Endothelial cell (in vitro differentiated cells): ENCODE results near the gene COX19. TPM values are rescaled to one million over a fixed set of nuclear protein-coding genes. Genes with fewer than 3 reads are reported as not detected.

Experiments
- DNase-seq: peaks from one replicate; pipeline ENCODE4 v3.0.0; 2021; ENCODE audit warnings: low spot score
- H3K27ac Mint-ChIP-seq: one replicate; pipeline ENCODE4 v1.8.0; 2021; ENCODE audit warnings: mixed read lengths, inconsistent platforms; ENCODE audit not compliant: unreplicated experiment
- H3K27me3 Mint-ChIP-seq: one replicate; pipeline ENCODE4 v1.8.0; 2021; ENCODE audit warnings: mild to moderate bottlenecking, moderate library complexity, mixed read lengths, inconsistent platforms; ENCODE audit not compliant: unreplicated experiment
- H3K36me3 Mint-ChIP-seq: one replicate; pipeline ENCODE4 v1.8.0; 2021; ENCODE audit warnings: mild to moderate bottlenecking, low read depth, mixed read lengths, inconsistent platforms; ENCODE audit not compliant: unreplicated experiment
- H3K4me1 Mint-ChIP-seq: one replicate; pipeline ENCODE4 v1.8.0; 2021; ENCODE audit warnings: mild to moderate bottlenecking, mixed read lengths, inconsistent platforms; ENCODE audit not compliant: unreplicated experiment
- H3K4me3 Mint-ChIP-seq: one replicate; pipeline ENCODE4 v1.8.0; 2021; ENCODE audit warnings: mild to moderate bottlenecking, mixed read lengths, inconsistent platforms; ENCODE audit not compliant: unreplicated experiment
- H3K9me3 Mint-ChIP-seq: one replicate; pipeline ENCODE4 v1.8.0; 2021; ENCODE audit warnings: mixed read lengths, inconsistent platforms; ENCODE audit not compliant: unreplicated experiment
- total RNA-seq: library from RNA; stranded (reverse); fragmentation: NEBNext Ultra II Directional; extraction: Animal tissue kit (Norgen Biotek cat#: 25700); gene quantifications from one replicate; pipeline ENCODE4 v1.2.1, GENCODE V29; 2021; ENCODE audit not compliant: unreplicated experiment
- TF ChIP-seq, protein P1 (sequence below): fragments of 200-600 bp; sonication (generic); IDR thresholded peaks from one replicate; pipeline ENCODE4 v1.5.0; 2021; ENCODE audit warnings: antibody characterized with exemption; ENCODE audit not compliant: unreplicated experiment

COX19 gene
- total RNA-seq, 1 donor from 2014 or later: 10.2 TPM

DNA sequence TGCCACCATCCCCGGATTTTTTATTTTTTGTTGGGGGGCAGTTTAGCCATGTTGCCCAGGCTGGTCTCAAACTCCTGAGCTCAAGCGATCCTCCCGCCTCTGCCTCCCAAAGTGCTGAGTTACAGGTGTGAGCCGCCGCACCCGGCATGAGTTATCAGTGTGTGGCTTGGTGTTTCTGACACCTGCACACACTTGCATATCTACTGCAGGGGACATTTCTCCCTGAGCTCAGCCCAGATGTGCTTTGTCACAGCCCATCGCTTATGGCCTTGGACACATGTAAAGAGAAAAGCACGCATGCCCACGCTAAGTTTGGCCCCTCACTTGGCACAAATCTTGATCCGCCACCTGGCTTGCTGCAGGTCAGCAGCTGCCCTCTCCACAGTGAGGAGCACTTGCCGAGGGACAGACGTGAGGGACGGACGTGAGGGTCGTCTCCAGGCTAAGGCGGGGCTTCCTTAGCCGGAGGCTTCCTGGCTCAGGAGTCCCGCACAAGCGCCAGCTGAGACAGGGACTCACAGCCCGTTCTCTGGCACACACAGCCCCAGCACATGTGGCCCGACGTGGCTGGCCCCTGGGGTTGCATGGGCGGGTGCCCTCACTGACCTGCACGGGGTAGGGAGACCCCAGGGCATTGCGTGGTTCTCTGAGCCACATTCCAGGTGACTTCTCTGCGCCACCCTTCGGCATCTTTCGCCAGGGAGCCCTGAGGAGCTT lies 19.4 kb upstream of the COX19 start:
- peaks cover under 1% of the 10 kb centered on the region for H3K4me1 Mint-ChIP-seq
- H3K4me3 Mint-ChIP-seq: no peak overlapping the region
- peaks cover 5% of the 10 kb centered on the region for H3K27me3 Mint-ChIP-seq
- DNase-seq: no peak
- H3K27ac Mint-ChIP-seq: peak overlapping the region; percentile 42
- peaks cover 5% of the 10 kb centered on the region for H3K36me3 Mint-ChIP-seq
- TF ChIP-seq, protein P1, sequence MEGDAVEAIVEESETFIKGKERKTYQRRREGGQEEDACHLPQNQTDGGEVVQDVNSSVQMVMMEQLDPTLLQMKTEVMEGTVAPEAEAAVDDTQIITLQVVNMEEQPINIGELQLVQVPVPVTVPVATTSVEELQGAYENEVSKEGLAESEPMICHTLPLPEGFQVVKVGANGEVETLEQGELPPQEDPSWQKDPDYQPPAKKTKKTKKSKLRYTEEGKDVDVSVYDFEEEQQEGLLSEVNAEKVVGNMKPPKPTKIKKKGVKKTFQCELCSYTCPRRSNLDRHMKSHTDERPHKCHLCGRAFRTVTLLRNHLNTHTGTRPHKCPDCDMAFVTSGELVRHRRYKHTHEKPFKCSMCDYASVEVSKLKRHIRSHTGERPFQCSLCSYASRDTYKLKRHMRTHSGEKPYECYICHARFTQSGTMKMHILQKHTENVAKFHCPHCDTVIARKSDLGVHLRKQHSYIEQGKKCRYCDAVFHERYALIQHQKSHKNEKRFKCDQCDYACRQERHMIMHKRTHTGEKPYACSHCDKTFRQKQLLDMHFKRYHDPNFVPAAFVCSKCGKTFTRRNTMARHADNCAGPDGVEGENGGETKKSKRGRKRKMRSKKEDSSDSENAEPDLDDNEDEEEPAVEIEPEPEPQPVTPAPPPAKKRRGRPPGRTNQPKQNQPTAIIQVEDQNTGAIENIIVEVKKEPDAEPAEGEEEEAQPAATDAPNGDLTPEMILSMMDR: no peak
- no peaks in the 10 kb centered on the region for H3K9me3 Mint-ChIP-seq

DNA sequence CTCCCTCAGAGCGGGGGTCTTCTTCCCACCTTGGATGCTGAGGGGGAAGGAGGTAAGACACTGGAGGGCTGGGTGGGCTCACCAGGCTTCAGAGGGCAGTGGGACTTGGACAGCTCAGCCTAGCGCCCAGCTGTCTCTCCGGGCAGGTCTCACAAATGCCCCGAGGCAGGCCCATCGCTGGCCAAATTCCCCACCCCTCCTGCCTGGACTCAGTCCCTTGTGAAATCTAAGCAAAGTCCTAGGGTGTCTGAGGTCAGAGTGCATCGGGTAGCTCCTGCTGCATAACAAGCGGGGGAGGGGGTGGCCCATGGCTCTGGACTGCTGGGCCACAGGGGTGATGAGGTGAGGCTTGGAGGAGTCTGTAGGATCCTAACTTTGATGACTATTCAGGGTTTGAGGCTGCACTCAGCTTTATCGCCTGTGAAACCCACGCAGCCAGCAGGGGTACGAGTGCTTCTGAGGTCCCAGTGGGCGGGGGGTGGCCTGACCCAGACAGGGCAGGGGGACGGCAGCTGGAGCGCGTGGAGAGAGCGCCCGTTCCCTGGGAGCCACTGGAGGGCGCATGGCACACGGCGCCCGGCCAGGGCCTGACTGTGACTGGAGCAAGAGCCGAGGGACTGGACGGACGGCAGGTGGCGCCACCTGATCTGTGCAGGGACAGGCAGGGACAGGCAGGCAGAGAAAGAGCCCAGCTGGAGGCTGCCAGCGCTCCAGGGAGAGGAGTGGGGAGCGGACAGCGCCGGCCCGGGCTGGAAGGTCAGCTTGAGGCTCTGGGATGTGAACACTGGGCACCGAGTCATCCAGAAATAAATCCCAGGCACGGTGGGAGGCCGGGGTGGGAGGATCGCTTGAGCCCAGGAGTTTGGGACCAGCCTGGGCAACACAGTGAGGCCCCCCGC lies 17.6 kb upstream of the COX19 start:
- TF ChIP-seq, protein P1: peak; percentile 98
- Mint-ChIP-seq H3K27ac (no peak overlapping the region), H3K4me3 (no peak overlapping the region), H3K36me3 (peaks cover 2% of the 10 kb centered on the region), H3K4me1 (peaks cover 2% of the 10 kb centered on the region), H3K9me3 (no peaks in the 10 kb centered on the region), H3K27me3 (peaks cover 8% of the 10 kb centered on the region)
- peak; percentile 100 for DNase-seq

DNA sequence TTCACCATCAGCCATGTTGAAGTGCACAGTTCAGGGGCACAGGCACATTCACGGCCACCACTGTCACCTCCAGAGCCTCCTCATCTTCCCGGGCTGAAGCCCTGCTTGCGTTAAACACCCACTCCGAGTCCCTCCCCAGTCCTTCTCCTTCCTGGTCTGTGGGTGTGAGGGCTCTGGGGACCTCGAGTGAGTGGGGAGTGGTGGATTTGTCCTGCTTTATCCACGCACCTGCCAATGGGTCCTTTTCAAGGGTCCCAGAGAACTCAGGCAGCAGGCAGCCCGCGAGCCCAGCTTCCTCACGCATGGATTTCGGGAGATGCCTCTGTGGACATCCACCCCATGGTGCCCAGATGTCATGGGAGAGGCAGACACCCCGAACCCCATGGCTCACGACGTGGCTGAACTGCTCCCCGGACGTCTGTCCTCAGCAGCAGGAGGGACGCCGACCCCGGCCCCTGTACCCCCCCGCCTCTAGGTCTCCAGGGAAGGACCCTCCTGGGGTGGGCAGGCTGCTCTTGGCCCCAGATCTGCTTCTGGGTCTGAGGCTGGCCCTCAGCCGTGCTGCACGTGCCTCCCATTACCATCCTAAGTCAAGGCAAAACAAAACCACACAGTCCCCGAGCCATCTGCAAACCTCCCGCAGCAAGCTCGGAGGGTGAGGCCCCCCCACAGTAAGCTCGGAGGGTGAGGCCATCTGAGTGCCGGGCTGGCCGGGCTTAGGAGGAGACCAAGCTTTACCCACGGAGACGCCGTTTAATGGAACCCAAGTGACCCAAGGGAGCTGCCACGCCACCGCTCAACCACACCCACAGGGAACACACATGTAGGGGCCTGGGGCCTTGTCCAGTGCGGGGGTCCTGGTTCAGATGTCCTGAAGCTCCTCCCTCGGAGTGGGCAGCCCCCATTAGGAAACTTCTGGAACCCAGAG lies 16.6 kb upstream of the COX19 start:
- Mint-ChIP-seq H3K4me1 (peaks cover 2% of the 10 kb centered on the region), H3K36me3 (no peaks in the 10 kb centered on the region), H3K4me3 (no peak overlapping the region), H3K9me3 (no peaks in the 10 kb centered on the region), H3K27ac (no peak overlapping the region), H3K27me3 (peaks cover 8% of the 10 kb centered on the region)
- TF ChIP-seq, protein P1: no peak
- no peak for DNase-seq

GRCh38 chr7:990933-991728 lies 15.8 kb upstream of the COX19 start:
- H3K36me3 Mint-ChIP-seq: no peaks in the 10 kb centered on the region
- TF ChIP-seq, protein P1: no peak
- H3K9me3 Mint-ChIP-seq: no peaks in the 10 kb centered on the region
- H3K27me3 Mint-ChIP-seq: peaks cover 11% of the 10 kb centered on the region
- H3K4me3 Mint-ChIP-seq: no peak overlapping the region
- DNase-seq: no peak
- peaks cover 2% of the 10 kb centered on the region for H3K4me1 Mint-ChIP-seq
- H3K27ac Mint-ChIP-seq: no peak overlapping the region
